ENCODE data around the gene PSMG2.

PSMG2 gene

DNA sequence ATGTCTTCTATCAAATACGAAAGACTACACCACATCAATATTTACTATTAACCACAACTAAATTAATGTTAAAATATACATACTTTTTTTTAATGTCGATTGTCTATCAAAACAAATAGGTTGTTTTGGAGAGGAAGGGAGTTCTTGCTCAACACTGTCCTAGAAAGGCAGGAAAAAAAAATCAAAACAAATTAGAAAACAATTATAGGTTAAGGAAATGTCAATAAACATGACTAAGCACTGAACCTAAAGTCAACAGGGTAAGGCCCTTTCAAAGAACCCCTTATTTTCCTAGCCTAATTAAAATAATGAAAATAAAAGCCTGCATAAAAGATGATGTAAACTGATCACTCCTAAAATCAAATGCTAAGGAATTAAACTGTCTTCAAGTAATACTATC, 3.1 kb upstream of the PSMG2 start:
- Mint-ChIP-seq H3K9me3 (no peaks in the 10 kb centered on the region), H3K4me1 (peaks cover 32% of the 10 kb centered on the region), H3K4me3 (no peak overlapping the region), H3K36me3 (peaks cover 6% of the 10 kb centered on the region), H3K27me3 (no peaks in the 10 kb centered on the region), H3K27ac (no peak overlapping the region)
- no peak for ATAC-seq

DNA sequence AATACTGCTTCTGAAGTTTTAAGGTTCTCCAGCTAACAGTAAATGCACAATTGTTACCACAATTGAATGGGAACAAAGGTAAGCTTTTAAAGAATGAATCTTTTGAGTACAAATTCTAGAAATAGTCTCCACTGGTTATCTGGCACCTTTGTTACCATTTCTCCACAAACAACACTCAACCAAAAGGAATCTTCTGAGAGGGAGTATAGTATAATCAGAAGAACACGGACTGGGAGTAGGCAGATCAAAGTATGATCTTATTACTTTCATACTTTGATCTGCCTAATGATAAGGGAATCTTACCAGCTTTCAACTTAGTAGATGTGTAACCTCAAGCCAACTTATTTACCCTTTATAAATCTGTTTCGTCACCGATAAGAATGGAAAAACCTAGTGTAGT, 1.7 kb upstream of the PSMG2 start:
- no peak for ATAC-seq
- peak overlapping the region; percentile 100 for H3K27ac Mint-ChIP-seq
- H3K27me3 Mint-ChIP-seq, result no peaks in the 10 kb centered on the region
- H3K9me3 Mint-ChIP-seq, result no peaks in the 10 kb centered on the region
- H3K36me3 Mint-ChIP-seq, result peaks cover 5% of the 10 kb centered on the region
- H3K4me1 Mint-ChIP-seq, result peaks cover 44% of the 10 kb centered on the region
- H3K4me3 Mint-ChIP-seq, result peak overlapping the region; percentile 100

DNA sequence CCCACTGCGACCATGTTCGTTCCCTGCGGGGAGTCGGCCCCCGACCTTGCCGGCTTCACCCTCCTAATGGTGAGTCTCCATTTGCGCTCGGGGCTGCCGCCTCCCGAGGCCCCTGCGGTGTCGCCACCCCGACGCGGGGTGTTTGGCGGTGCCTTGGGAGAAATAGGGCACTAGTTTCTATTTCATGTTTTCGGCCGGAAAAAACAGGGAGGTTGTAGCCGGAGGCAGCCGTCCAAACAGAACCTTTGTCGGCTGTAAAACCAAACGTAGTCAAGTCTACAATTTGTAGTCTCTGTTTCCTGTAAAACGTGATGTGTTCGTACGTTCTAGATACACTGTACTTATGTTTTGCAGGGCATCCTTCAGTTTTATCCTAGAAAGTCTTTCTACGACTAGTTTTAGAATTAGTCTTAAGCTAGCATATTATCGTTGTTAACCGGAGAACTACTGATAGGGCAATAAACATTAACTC, 290 bp downstream of the PSMG2 start:
- no peak for ATAC-seq
- H3K9me3 Mint-ChIP-seq, result no peaks in the 10 kb centered on the region
- H3K27ac Mint-ChIP-seq, result peak overlapping the region; percentile 100

DNA sequence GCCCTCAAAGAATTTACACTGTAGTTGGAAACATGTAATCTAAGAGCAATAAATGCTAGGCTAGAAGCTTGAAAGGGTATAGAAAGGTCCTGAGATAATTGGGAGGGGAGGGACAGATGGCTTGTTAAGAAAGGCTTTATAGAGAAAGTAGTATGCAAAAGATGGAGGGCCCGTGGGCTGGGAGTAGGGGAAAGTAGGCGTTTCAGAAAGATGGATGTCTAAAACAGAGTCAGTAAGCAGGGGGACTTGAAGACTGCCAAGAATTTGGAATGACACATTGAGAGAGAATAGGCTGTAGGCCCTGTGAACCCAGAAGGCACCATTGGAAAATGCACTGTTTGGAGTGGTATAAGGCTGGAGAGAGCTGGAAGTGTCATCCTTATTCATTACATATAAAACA, 822 bp downstream of the PSMG2 start:
- Mint-ChIP-seq H3K4me3 (peak overlapping the region; percentile 100), H3K4me1 (peaks cover 44% of the 10 kb centered on the region), H3K27me3 (no peaks in the 10 kb centered on the region), H3K27ac (peak overlapping the region; percentile 100), H3K9me3 (no peaks in the 10 kb centered on the region), H3K36me3 (peaks cover 15% of the 10 kb centered on the region)
- no peak for ATAC-seq

More for the DNA sequence above, 290 bp downstream of the PSMG2 start:
- Mint-ChIP-seq H3K4me3 (peak overlapping the region; percentile 100), H3K36me3 (peaks cover 15% of the 10 kb centered on the region), H3K4me1 (peaks cover 44% of the 10 kb centered on the region), H3K27me3 (no peaks in the 10 kb centered on the region)

DNA sequence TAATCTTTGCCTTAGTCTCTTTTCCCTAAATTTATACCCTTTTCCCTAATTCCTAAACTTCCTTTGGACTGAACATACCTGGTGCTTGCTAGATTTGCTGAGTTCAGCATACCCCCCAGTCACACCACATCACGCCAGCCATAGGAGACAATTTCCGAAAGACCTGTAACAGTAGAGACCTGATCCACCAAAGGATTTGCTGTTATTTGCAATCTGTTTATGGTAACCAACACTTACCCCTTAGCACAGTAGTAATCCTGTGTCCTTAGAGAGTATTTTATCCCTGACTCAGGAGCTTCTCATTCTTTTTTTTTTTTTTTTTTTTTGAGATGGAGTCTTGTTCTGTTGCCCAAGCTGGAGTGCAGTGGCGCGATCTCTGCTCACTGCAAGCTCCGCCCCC, 8.6 kb downstream of the PSMG2 start:
- ATAC-seq, result no peak
- no peak overlapping the region for H3K4me3 Mint-ChIP-seq
- no peaks in the 10 kb centered on the region for H3K27me3 Mint-ChIP-seq
- no peak overlapping the region for H3K27ac Mint-ChIP-seq
- no peaks in the 10 kb centered on the region for H3K9me3 Mint-ChIP-seq
- H3K4me1 Mint-ChIP-seq, result no peaks in the 10 kb centered on the region
- peaks cover 44% of the 10 kb centered on the region for H3K36me3 Mint-ChIP-seq

DNA sequence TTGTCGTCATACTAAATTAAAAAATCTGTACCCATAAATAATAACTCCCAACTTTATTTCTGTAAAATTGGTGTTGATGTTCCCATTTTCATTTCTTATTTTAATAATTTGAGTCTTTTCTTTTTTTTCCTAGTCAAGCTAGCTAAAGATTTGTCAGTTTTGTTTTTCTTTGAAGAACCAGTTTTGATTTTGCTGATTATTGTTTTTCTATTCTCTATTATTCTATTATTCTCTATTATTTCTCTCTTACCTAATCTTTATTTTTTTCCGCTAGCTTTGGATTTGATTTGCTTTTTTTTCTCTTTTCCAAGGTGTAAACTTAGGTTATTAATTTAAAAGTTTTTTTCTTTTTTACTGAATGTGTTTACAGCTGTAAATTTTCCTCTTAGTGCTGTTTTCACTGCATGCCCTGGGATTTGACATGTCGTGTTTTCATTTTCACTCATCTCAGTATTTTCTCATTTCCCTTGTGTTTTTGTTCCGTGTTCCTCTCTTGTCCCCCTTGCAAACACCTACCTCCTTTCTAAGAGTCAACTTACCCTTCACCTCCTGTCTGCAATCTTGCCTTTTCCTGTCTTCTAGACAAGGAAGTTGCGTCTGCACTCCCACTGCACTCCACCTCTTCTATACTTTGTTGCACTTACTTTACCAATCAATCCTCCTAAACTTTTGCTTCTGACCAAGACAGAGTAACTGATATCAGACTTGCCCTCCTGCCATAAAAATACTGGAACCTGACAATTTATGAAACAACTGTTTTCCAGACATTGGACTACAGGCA, 18.8 kb downstream of the PSMG2 start:
- peaks cover 9% of the 10 kb centered on the region for H3K4me1 Mint-ChIP-seq
- H3K9me3 Mint-ChIP-seq, result no peaks in the 10 kb centered on the region
- peak overlapping the region; percentile 1 for H3K27ac Mint-ChIP-seq
- ATAC-seq, result no peak
- no peaks in the 10 kb centered on the region for H3K27me3 Mint-ChIP-seq
- no peak overlapping the region for H3K4me3 Mint-ChIP-seq
- peaks cover 66% of the 10 kb centered on the region for H3K36me3 Mint-ChIP-seq

DNA sequence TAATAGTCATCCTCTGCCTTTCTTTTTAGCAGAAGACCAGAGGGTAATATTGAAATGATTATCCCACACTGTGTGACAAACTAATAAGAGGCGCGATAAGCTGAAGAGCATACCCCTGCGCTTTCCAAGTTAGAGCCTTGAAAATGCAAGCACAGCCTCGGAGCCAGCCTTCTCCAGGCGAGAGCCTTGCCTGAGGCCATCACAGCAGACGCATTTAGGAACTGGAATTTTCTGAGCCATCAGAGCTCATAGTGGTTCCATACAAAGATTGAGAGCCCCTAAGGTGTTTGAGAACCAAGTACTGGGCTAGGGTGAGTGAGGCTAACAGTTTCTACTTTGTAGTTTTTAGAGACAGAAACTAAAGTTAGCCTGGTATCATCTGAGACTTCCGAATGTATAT, 19.9 kb downstream of the PSMG2 start:
- no peak overlapping the region for H3K27ac Mint-ChIP-seq

DNA sequence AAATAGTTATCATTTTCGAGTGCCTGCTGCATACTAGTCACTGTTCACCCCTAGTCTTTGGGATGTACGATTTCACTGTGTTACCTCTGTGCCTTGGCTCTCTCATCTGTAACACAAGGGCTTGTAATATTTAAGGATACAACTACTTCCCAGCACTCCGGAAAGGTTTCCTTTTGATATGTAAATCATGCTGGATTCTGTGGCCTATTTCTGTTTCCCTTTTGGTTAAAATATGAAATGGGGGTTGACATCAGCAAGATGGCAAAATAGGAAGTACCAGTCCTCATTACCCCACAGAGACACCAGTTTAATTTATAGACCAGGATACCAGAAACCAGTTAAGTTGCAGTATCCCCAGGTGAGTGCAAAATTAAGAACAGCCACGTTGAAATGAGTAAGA, 23.5 kb downstream of the PSMG2 start:
- H3K36me3 Mint-ChIP-seq, result peaks cover 37% of the 10 kb centered on the region
- peaks cover 14% of the 10 kb centered on the region for H3K4me1 Mint-ChIP-seq
- no peak overlapping the region for H3K4me3 Mint-ChIP-seq
- no peaks in the 10 kb centered on the region for H3K27me3 Mint-ChIP-seq
- no peak for ATAC-seq
- no peaks in the 10 kb centered on the region for H3K9me3 Mint-ChIP-seq
- H3K27ac Mint-ChIP-seq, result no peak overlapping the region

More for the DNA sequence above, 19.9 kb downstream of the PSMG2 start:
- no peak for ATAC-seq
- H3K9me3 Mint-ChIP-seq, result no peaks in the 10 kb centered on the region
- no peaks in the 10 kb centered on the region for H3K27me3 Mint-ChIP-seq
- H3K36me3 Mint-ChIP-seq, result peaks cover 66% of the 10 kb centered on the region
- peaks cover 14% of the 10 kb centered on the region for H3K4me1 Mint-ChIP-seq
- no peak overlapping the region for H3K4me3 Mint-ChIP-seq

DNA sequence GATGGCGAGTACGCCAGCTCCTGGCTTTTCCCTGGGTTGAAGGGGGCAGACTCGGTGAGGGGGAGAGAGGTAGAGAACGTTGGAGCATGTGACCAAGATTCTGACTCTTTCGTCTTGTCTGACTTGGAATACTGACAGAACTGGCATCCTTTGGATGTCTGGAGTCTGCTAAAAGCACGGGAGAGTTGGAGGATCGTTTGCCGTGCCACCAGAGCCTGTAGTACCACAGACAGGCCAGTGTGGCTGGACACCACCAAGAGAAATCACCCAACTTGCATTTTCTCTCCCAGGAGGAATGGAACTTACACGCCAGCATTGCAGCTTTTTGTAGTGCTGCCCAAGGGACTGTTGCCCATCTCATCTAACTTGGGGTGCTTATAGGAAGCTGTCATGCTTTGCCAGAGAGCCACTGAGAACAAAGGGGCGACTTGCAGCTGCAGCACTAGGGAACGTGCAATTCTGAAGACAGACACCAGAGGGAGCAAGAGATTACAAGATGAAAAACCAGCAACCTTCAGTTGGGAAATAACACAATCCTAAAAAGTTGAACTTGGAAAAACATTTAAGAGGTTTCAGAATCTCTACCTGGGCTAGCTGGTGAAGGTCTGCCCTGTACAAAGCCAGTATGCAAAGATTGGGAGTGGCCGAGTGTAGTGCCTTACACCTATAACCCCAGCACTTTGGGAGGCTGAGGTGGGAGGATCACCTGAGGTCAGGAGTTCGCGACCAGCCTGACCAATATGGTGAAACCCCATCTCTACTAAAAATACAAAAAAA, 24.1 kb downstream of the PSMG2 start:
- Mint-ChIP-seq H3K27me3 (no peaks in the 10 kb centered on the region), H3K9me3 (no peaks in the 10 kb centered on the region), H3K4me1 (peaks cover 10% of the 10 kb centered on the region), H3K27ac (no peak overlapping the region), H3K36me3 (peaks cover 30% of the 10 kb centered on the region), H3K4me3 (no peak overlapping the region)
- ATAC-seq, result no peak

DNA sequence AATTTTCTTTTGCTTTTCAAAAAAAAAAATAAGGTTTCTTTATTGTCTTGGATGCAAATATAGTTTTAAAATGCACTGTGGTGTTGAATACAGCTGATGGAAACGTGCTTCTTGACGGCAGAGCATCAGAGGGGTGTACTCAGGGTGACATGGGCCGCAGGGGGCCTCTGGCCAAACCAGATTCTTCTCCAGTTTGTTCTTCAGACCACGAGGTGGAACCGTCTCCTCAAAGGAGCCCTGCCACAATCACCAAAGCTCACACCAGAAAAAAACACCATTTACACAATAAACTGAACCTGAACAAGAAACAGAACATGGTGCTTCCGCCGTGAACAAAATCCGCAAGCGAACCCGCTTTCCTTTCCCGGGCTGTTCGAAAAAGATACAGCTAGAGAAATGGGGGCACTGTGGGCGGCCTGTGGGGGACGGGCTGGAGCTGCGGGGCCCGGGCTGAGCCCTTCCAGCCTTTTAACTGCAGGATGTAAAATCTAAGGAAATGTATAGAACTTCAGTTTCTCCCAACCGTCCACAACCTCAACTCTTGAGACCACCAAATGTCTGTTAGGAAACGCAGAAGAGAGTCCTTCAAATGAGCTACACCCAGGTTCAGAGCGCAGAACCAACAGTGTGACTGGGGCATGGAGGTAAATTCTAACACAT, 34.5 kb downstream of the PSMG2 start:
- no peak overlapping the region for H3K4me3 Mint-ChIP-seq
- H3K9me3 Mint-ChIP-seq, result no peaks in the 10 kb centered on the region
- H3K27ac Mint-ChIP-seq, result no peak overlapping the region
- H3K27me3 Mint-ChIP-seq, result no peaks in the 10 kb centered on the region
- no peak for ATAC-seq
- no peaks in the 10 kb centered on the region for H3K4me1 Mint-ChIP-seq
- H3K36me3 Mint-ChIP-seq, result no peaks in the 10 kb centered on the region

DNA sequence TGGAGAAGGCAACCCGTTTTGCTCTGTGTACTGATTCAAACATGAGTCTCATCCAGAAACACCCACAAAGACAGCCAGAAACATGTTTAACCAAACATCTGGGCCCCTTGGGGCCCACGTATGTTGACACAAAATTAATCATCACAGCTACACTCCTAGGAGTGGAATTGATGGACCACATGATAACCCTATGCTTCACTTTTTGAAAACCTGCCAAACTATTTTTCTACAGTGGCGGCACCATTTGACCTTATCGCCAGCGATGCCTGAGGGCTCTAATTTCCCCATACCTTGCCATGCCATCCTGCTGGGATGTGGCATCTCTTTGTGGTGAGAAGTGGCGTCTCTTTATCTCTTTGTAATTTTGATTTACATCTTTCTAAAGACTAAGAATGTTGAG, 38.5 kb downstream of the PSMG2 start:
- no peaks in the 10 kb centered on the region for H3K9me3 Mint-ChIP-seq
- H3K27me3 Mint-ChIP-seq, result peaks cover 3% of the 10 kb centered on the region
- no peaks in the 10 kb centered on the region for H3K4me1 Mint-ChIP-seq
- H3K4me3 Mint-ChIP-seq, result no peak overlapping the region
- H3K36me3 Mint-ChIP-seq, result no peaks in the 10 kb centered on the region
- no peak for ATAC-seq
- H3K27ac Mint-ChIP-seq, result no peak overlapping the region

DNA sequence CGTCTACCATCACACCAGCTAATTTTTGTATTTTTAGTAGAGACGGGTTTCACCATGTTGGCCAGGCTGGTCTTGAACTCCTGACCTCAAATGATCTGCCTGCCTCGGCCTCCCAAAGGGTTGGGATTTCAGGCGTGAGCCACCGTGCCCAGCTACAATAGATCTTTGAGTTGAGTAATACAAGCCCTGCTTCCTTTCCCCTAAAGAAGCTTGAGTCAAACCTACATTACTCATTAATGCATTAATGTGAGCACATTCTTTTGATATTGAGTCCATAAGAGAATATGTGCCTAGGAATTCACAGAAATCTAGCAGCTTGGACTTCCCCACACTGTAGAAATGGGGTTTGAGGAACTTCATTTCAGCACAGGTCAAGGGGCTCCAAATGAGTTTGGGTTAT, 39.6 kb downstream of the PSMG2 start:
- Mint-ChIP-seq H3K36me3 (no peaks in the 10 kb centered on the region), H3K27ac (no peak overlapping the region), H3K27me3 (peaks cover 11% of the 10 kb centered on the region), H3K9me3 (no peaks in the 10 kb centered on the region), H3K4me3 (no peak overlapping the region), H3K4me1 (no peaks in the 10 kb centered on the region)
- ATAC-seq, result no peak

DNA sequence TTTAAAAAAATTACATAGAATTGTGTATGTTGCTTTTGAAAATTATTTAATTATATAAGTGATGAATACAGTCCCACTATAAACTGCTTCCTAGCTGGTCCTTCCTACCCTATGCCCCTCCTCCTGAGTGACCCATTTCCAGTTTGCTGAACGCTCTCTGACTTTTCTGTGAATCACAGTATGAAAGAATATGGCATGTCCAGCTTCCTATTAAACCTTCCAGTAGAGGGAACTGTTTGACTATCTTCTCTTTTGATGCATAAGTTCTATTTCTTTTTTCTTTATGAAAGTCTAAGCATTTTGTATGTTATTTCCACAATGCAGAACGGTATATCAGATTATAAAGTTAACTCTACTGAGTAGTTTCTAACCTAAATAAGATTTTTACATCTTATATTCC, 41.3 kb downstream of the PSMG2 start:
- ATAC-seq, result no peak
- no peaks in the 10 kb centered on the region for H3K9me3 Mint-ChIP-seq
- H3K4me3 Mint-ChIP-seq, result no peak overlapping the region
- H3K4me1 Mint-ChIP-seq, result peaks cover 2% of the 10 kb centered on the region
- peaks cover 23% of the 10 kb centered on the region for H3K27me3 Mint-ChIP-seq
- H3K27ac Mint-ChIP-seq, result no peak overlapping the region
- no peaks in the 10 kb centered on the region for H3K36me3 Mint-ChIP-seq

DNA sequence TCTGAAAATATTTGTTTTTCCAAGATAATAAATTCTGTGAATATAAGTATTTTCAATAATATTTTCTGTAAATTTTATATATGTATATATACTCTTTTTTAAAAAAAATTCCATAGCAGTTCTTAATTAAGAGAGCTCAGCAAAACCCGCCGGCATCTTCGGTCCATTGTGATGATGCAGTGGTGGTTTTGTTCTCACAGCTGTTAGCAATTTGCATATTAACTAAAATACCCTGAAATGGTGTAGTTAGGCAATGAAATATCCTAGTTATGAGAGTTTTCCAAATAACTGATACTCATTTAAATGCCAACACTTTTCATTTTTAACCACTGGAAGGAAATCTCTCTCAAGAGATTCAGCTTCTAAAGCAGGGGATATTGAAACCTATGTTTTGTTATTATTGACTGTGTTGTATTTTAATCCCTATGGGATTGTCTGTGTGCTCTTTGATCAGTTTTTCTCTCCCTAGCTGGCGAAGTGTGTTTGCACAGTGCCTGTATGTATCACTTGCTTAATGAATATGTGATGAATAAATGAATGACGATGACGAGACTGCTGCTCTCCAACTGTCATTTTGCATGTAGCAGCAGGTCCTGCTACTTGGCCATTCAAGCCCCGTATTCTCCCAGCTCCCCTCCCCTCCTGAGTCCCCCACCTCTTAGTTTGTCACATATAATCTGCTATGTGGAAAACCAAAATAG, 42.4 kb downstream of the PSMG2 start:
- Mint-ChIP-seq H3K4me1 (peaks cover 13% of the 10 kb centered on the region), H3K9me3 (no peaks in the 10 kb centered on the region), H3K4me3 (no peak overlapping the region), H3K27ac (no peak overlapping the region), H3K36me3 (no peaks in the 10 kb centered on the region), H3K27me3 (peaks cover 34% of the 10 kb centered on the region)
- no peak for ATAC-seq
